Ovary (tissue), 9 donors: ENCODE data around the gene OTP. TPM values are rescaled to one million over a fixed set of nuclear protein-coding genes. Genes with fewer than 3 reads are reported as not detected.

ENCODE experiments used
- DNase-seq, 5 donors: peaks; one replicate each; pipeline ENCODE4 v3.0.0-alpha.2; 2019 to 2020
- H3K27ac ChIP-seq, 2 donors: fragments of 200-600 bp; one replicate each; pipeline versions ENCODE4 v1.5.1 to v1.8.0; 2019 to 2022
- H3K27me3 ChIP-seq: fragments of 200-600 bp; one replicate; pipeline ENCODE4 v1.8.0; 2022
- H3K36me3 ChIP-seq: fragments of 200-600 bp; sonication (generic); one replicate; pipeline ENCODE4 v1.5.1; 2019
- H3K4me1 ChIP-seq: one replicate; pipeline ENCODE4 v1.8.1; 2013; ENCODE audit warnings: mild to moderate bottlenecking, moderate library complexity; ENCODE audit not compliant: insufficient read depth
- H3K4me3 ChIP-seq: fragments of 200-600 bp; sonication (generic); one replicate; pipeline ENCODE4 v1.5.1; 2017
- H3K9me3 ChIP-seq, 2 donors: fragments of 200-600 bp in 1 of 2; sonication (generic) in 1 of 2; one replicate each; pipeline versions ENCODE4 v1.5.1 to v1.8.1; 2013 to 2019; ENCODE audit warnings: mild to moderate bottlenecking in 1 of 2, moderate library complexity in 1 of 2
- CTCF ChIP-seq, 3 donors: fragments of 450-650 bp in 2 of 3; fragments of 200-600 bp in 1 of 3; IDR thresholded peaks; one replicate each; pipeline versions ENCODE4 v1.5.1 to v1.8.0; 2016 to 2022; ENCODE audit warnings: antibody characterized with exemption in 3 of 3, mild to moderate bottlenecking in 1 of 3
- EP300 ChIP-seq: sonication (generic); formaldehyde crosslinking; IDR thresholded peaks from one replicate; pipeline ENCODE4 v1.6.1; 2017; ENCODE audit warnings: antibody characterized with exemption
- POLR2A ChIP-seq: fragments of 450-650 bp; IDR thresholded peaks from one replicate; pipeline ENCODE4 v1.6.1; 2017; ENCODE audit warnings: antibody characterized with exemption, mild to moderate bottlenecking, moderate library complexity
- WGBS, 3 donors: extraction: QIAGEN DNeasy Blood & Tissue Kit in 1 of 3; methylation state at CpG; one replicate each; pipeline versions ENCODE4 v1.1.5 to v1.1.7; 2013 to 2017; 5-methylcytosine and 5-hydroxymethylcytosine counted together
- intact Hi-C, 4 donors: fragments of 100-400 bp; cut with DNase I; formaldehyde crosslinking; loops; one replicate each; pipeline versions ENCODE4 v1.11.0 to v1.15.1; 2022 to 2023
- polyA plus RNA-seq, 2 donors: library from polyadenylated mRNA; stranded (reverse); fragments of 200-250 nt in 1 of 2; fragments of 350-450 nt in 1 of 2; fragmentation: Illumina TruSeq in 1 of 2; extraction: RNeasy Lipid Tissue Mini Kit (QIAGEN cat#74804) in 1 of 2; gene quantifications; one replicate each; pipeline ENCODE4 v1.2.3, GENCODE V29; 2013 to 2014
- total RNA-seq, 7 donors: library from RNA; depleted of rRNA in 2 of 7; stranded (reverse); fragments of >200 nt in 2 of 7; fragmentation: NEBNext Ultra II Directional in 3 of 7; extraction: Animal tissue kit (Norgen Biotek cat#: 25700) in 3 of 7; gene quantifications; one replicate each; pipeline versions ENCODE4 v1.1.0 to v1.2.4, GENCODE V29; 2016 to 2023
- donor health status: DM: no; HTN: no; CAD: no; lungs with moderate emphysema.
- donor health status: DM: no; HTN: no; CAD: no.
- donor health status: Bipolar disorder and iron deficiency.
- donor health status: DM: yes; HTN: yes; CAD: no.
- donor health status: DM: no; HTN: no; CAD: no.
- donor health status: DM: yes; HTN: yes; CAD: no.

The OTP gene
- total and polyA plus RNA-seq, 9 donors: not detected

DNA sequence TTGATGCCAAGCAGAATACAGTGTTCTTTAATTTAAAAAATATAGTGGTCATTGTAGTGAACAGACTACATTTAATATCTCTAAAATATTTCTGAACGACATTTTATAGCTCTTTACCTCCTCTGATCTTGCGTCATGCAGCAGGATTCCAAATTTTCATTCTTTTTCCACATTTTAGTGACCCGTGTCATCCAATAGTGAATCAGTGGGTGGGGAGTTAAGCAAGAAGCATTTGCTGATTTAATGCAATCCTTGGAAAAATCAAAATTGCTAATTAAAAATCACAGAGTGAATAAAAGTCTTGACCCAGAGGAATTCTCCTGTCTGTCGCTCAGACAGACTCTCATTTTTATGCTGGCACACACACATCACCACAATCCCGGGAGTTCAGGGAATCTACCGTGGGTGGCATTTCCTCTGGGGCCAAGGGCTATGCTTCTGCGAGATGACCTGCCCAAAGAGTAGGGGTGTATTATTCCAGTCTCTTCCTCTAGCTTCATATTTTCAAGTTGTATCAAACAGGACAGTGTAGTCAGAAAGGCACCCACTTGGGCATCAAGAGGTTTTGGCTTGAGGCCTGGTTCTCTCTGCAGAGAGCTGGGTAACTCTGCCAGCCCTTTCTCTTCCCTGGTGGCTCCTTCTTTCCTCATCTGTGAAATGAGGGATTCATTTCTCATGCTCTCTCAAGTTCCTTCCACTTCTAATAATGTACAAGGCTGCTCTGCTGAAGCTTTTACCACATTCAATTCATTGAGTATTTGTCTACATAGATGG is 24.8 kb upstream of the OTP start:
- no peaks in the 10 kb centered on the region for H3K36me3 ChIP-seq
- no peaks in the 10 kb centered on the region for H3K4me1 ChIP-seq
- no peak for TF ChIP-seq POLR2A
- 74 to 78% (median 75%) methylated on average over 7 of the region's 7 CpGs for WGBS, 3 donors
- DNase-seq: no peak
- no peaks in the 10 kb centered on the region for H3K27me3 ChIP-seq
- intact Hi-C loops: no loop called here
- no peak overlapping the region for H3K4me3 ChIP-seq
- no peaks in the 10 kb centered on the region for H3K9me3 ChIP-seq
- H3K27ac ChIP-seq: no peak overlapping the region

DNA sequence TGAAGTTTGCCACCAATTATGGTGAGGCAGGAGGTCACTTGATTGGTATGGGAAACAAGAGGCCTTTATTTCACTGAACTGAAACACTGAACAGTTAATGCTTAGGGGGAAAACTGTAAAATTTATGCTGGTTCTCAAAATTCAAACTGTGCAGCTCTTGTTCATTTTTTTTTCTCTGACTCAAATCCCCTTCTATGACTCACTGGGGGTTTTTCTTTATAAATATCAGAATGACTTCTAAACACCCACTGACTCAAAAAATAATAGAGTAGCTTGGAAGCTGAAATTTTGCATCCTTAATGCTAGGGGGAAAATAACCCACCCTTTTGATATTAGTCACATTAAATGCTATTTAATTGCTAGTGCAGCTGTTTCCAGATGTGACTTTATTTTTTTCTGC is 24.1 kb upstream of the OTP start:
- Histone ChIP-seq H3K27me3 (no peaks in the 10 kb centered on the region), H3K4me3 (no peak overlapping the region), H3K36me3 (no peaks in the 10 kb centered on the region), H3K27ac (no peak overlapping the region), H3K9me3 (no peaks in the 10 kb centered on the region), H3K4me1 (no peaks in the 10 kb centered on the region)
- no peak for TF ChIP-seq CTCF (IDR thresholded peaks at IDR 0.05)
- no peak for TF ChIP-seq EP300
- no peak for TF ChIP-seq POLR2A
- intact Hi-C loops: no loop called here
- DNase-seq: no peak

GRCh38 chr5:77658662-77659061 is 20.1 kb upstream of the OTP start:
- intact Hi-C loops: no loop called here
- TF ChIP-seq POLR2A (no peak), CTCF (IDR thresholded peaks at IDR 0.05) (no peak), EP300 (no peak)
- DNase-seq: no peak
- Histone ChIP-seq H3K36me3 (no peaks in the 10 kb centered on the region), H3K27me3 (no peaks in the 10 kb centered on the region), H3K9me3 (no peaks in the 10 kb centered on the region), H3K4me3 (no peak overlapping the region), H3K27ac (no peak overlapping the region), H3K4me1 (no peaks in the 10 kb centered on the region)

DNA sequence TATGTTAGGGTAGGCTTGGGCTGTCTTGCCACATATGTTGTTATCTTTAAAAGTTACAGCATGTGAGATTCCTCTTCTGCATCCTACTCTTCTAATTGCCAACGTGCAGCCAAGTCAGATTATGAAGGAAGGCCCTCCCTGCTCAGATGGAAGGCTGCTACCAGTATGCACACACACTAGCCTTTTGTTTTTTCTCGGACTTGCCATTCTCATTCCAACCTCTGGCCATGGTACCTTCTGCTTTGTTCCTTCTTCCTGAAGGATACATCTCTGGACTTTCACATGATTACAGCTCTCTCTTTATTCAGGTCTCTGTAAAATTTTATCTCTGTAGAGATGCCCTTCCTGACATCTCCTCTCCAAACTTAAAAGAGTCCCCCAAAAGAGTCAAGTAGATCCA is 12.8 kb upstream of the OTP start:
- H3K27me3 ChIP-seq: no peaks in the 10 kb centered on the region
- DNase-seq: no peak
- no peak overlapping the region for H3K4me3 ChIP-seq
- H3K36me3 ChIP-seq: no peaks in the 10 kb centered on the region
- H3K9me3 ChIP-seq: no peaks in the 10 kb centered on the region
- WGBS, 3 donors: 18 to 32% (median 20%) methylated on average over 2 of the region's 2 CpGs
- intact Hi-C loops: no loop called here
- no peaks in the 10 kb centered on the region for H3K4me1 ChIP-seq
- TF ChIP-seq EP300 (no peak), CTCF (IDR thresholded peaks at IDR 0.05) (no peak), POLR2A (no peak)
- H3K27ac ChIP-seq: no peak overlapping the region

DNA sequence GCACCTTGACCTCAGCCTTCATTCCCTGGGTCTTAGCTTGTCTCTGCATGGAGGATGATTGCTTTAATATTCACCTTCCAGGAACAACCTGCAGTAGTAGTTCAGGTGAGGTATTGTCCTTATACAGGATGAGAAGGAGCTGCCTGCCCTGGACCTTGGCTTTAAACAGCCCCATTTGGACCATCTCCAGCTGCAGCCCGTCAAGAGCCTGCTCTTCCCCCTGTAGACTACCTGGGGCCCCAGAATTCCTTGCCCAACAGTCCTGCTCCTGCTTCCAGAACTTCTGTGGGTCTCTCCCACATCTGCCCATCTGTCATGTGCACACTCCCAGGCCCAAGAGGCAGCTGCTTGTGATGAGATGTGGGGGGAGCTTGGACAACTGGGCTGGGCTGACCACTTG is 12.2 kb upstream of the OTP start:
- no peaks in the 10 kb centered on the region for H3K27me3 ChIP-seq
- H3K36me3 ChIP-seq: no peaks in the 10 kb centered on the region
- no peaks in the 10 kb centered on the region for H3K4me1 ChIP-seq
- H3K9me3 ChIP-seq: no peaks in the 10 kb centered on the region
- TF ChIP-seq EP300 (no peak), POLR2A (no peak), CTCF (IDR thresholded peaks at IDR 0.05) (no peak)
- intact Hi-C loops: no loop called here
- H3K27ac ChIP-seq: no peak overlapping the region
- WGBS, 3 donors: 27 to 31% (median 29%) methylated on average over 1 of the region's 1 CpG
- H3K4me3 ChIP-seq: no peak overlapping the region
- no peak for DNase-seq
